ENCODE results near the gene DENND2A.
"Not testable (repeated sequence)": the region's sequence is repeated elsewhere in the genome, so short reads cannot be mapped to it uniquely, and the experiment has no call there.

Gene DENND2A

DNA sequence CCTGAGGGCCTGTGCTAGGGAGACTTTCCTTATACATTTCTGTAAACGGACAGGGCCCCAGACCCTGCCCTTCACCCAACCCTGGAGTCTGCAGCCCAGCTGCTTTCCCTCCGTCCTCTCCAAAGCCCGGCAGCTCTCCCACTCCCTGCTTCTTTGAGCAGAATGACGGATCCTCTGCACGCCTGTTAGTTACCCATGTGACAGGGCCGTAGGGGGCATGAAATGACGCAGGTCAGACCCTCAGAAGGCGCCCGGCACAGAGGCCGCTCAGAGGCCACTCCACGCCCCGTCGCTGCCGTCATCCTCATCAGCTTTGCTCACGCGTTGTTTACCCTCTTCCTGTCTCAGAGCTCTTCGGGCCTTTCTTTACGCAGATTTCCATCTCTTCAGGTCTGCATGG lies 101.2 kb downstream of the DENND2A start:
- Histone ChIP-seq H4K20me1 (ENCODE audit: insufficient read depth) (no peaks in the 10 kb centered on the region), H3K36me3 (ENCODE audit: insufficient read depth) (no peaks in the 10 kb centered on the region), H3K4me1 (ENCODE audit: low read depth, poor library complexity, severe bottlenecking) (no peaks in the 10 kb centered on the region), H3K27me3 (ENCODE audit: insufficient read depth, low read depth) (no peaks in the 10 kb centered on the region), H3K4me2 (no peak overlapping the region), H3K27ac (no peak overlapping the region), H3K9ac (no peak overlapping the region), H2AFZ (ENCODE audit: low read depth) (no peak overlapping the region), H3K4me3 (IDR thresholded peaks at IDR 0.05; ENCODE audit: insufficient read depth, low read depth, low read length) (no peak overlapping the region), H3K79me2 (ENCODE audit: insufficient read depth, low read depth) (no peaks in the 10 kb centered on the region)
- TF ChIP-seq, protein P1, sequence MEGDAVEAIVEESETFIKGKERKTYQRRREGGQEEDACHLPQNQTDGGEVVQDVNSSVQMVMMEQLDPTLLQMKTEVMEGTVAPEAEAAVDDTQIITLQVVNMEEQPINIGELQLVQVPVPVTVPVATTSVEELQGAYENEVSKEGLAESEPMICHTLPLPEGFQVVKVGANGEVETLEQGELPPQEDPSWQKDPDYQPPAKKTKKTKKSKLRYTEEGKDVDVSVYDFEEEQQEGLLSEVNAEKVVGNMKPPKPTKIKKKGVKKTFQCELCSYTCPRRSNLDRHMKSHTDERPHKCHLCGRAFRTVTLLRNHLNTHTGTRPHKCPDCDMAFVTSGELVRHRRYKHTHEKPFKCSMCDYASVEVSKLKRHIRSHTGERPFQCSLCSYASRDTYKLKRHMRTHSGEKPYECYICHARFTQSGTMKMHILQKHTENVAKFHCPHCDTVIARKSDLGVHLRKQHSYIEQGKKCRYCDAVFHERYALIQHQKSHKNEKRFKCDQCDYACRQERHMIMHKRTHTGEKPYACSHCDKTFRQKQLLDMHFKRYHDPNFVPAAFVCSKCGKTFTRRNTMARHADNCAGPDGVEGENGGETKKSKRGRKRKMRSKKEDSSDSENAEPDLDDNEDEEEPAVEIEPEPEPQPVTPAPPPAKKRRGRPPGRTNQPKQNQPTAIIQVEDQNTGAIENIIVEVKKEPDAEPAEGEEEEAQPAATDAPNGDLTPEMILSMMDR (conservative IDR thresholded peaks at IDR 0.05; ENCODE audit: low read depth, low read length) = no peak

DNA sequence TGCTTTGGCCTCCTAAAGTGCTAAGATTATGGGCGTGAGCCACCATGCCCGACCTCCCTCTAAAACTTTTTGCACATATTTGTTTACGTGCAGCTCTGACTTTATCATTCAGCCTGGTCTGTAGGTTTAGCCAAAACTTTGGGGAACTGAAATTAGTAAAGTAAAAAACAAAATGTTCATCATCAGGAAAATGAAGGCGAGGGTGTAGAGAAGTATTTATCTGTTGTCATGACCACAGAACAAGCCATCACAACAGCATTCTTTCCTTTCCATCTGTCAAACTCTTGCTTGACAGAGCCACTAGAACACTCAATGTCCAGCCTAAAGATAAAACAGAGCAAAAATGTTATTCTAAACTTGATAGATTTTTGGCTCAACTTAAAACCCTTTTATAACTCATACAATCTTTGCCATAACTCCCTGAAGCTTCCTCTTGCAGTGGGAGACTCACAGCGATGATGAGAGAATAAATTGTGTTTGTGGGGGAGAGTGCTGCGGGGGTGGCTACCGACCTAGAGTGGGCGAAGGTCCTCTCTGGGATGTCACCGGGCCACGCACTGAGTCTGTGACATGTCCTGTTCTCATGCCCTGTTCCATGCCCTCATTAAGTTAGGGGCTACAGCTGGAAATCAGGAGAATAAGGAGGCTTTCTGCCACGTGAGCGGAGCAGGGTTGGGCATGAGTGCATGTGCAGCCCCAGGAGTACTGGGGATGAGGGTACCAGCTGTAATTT lies 102.7 kb downstream of the DENND2A start:
- Histone ChIP-seq H3K4me3 (IDR thresholded peaks at IDR 0.05; ENCODE audit: insufficient read depth, low read depth, low read length) (no peak overlapping the region), H3K27ac (no peak overlapping the region), H3K79me2 (ENCODE audit: insufficient read depth, low read depth) (no peaks in the 10 kb centered on the region), H4K20me1 (ENCODE audit: insufficient read depth) (no peaks in the 10 kb centered on the region), H2AFZ (ENCODE audit: low read depth) (no peak overlapping the region), H3K4me2 (no peak overlapping the region), H3K9ac (no peak overlapping the region), H3K27me3 (ENCODE audit: insufficient read depth, low read depth) (no peaks in the 10 kb centered on the region), H3K4me1 (ENCODE audit: low read depth, poor library complexity, severe bottlenecking) (no peaks in the 10 kb centered on the region), H3K36me3 (ENCODE audit: insufficient read depth) (no peaks in the 10 kb centered on the region)
- TF ChIP-seq, protein P1 (conservative IDR thresholded peaks at IDR 0.05; ENCODE audit: low read depth, low read length) = no peak

DNA sequence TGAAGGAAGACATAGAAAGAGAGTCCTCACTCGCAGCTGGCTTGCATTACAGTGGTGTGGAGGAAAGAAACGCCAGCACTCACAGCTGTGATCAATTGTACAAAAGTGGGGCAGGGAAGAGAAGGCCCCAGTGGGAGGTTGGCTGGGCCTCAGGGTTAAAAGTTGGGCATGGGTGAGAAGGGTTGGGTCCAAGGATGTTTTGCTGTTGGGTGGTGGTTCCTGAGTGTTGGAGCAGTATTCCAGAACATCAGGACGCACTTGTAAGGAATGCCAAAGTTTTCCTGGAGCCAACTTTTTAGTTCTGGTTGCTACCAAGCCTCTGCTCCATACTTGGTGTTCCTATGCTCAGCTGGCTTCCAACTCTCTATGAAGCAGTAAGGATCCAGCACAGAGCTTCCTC lies 105.9 kb downstream of the DENND2A start:
- Histone ChIP-seq H3K4me2 (no peak overlapping the region), H3K9ac (no peak overlapping the region), H3K27ac (no peak overlapping the region), H3K27me3 (ENCODE audit: insufficient read depth, low read depth) (no peaks in the 10 kb centered on the region), H3K4me1 (ENCODE audit: low read depth, poor library complexity, severe bottlenecking) (no peaks in the 10 kb centered on the region), H3K4me3 (IDR thresholded peaks at IDR 0.05; ENCODE audit: insufficient read depth, low read depth, low read length) (no peak overlapping the region), H3K36me3 (ENCODE audit: insufficient read depth) (no peaks in the 10 kb centered on the region), H2AFZ (ENCODE audit: low read depth) (no peak overlapping the region), H3K79me2 (ENCODE audit: insufficient read depth, low read depth) (no peaks in the 10 kb centered on the region), H4K20me1 (ENCODE audit: insufficient read depth) (no peaks in the 10 kb centered on the region)
- TF ChIP-seq, protein P1 (conservative IDR thresholded peaks at IDR 0.05; ENCODE audit: low read depth, low read length) = no peak

DNA sequence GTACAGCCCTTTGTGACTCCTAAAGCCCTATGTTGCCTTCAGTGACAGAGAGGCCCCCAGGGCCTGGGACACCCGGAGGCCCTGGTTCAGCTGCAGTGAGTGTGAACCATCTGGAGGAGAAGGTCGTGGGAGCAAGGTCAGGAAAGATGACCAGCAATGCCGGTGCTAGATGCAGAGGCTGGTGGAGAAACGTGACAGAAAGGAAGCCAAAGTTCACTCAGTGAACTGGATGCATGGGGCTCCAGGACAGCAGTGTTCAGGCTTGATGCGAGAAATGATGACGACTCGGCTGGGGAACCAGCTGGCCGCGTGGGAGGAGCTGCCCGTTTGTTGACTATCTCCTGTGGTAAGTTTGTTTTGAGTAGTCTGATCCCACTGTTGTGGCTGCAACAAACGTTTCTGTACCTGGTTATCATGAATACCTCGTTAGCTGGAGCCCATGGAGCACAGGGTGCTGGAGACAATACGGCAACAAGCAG lies 107.2 kb downstream of the DENND2A start:
- Histone ChIP-seq H4K20me1 (ENCODE audit: insufficient read depth) (no peaks in the 10 kb centered on the region), H3K79me2 (ENCODE audit: insufficient read depth, low read depth) (no peaks in the 10 kb centered on the region), H3K4me2 (no peak overlapping the region), H3K27me3 (ENCODE audit: insufficient read depth, low read depth) (no peaks in the 10 kb centered on the region), H2AFZ (ENCODE audit: low read depth) (no peak overlapping the region), H3K36me3 (ENCODE audit: insufficient read depth) (no peaks in the 10 kb centered on the region), H3K4me3 (IDR thresholded peaks at IDR 0.05; ENCODE audit: insufficient read depth, low read depth, low read length) (no peak overlapping the region), H3K9ac (no peak overlapping the region), H3K27ac (no peak overlapping the region), H3K4me1 (ENCODE audit: low read depth, poor library complexity, severe bottlenecking) (no peaks in the 10 kb centered on the region)
- TF ChIP-seq, protein P1 (conservative IDR thresholded peaks at IDR 0.05; ENCODE audit: low read depth, low read length) = no peak

DNA sequence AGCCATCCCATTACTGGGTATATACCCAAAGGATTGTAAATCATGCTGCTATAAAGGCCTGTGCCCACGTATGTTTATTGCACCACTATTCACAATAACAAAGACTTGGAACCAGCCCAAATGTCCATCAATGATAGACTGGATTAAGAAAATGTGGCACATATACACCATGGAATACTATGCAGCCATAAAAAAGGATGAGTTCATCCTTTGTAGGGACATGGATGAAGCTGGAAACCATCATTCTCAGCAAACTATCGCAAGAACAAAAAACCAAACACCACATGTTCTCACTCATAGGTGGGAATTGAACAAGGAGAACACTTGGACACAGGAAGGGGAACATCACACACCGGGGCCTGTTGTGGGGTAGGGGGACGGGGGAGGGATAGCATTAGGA lies 111.2 kb downstream of the DENND2A start:
- H3K27me3 ChIP-seq (ENCODE audit: insufficient read depth, low read depth); H3K9ac ChIP-seq; H2AFZ ChIP-seq (ENCODE audit: low read depth); H3K4me3 ChIP-seq (IDR thresholded peaks at IDR 0.05; ENCODE audit: insufficient read depth, low read depth, low read length); H3K36me3 ChIP-seq (ENCODE audit: insufficient read depth); H4K20me1 ChIP-seq (ENCODE audit: insufficient read depth); H3K27ac ChIP-seq; H3K79me2 ChIP-seq (ENCODE audit: insufficient read depth, low read depth); H3K4me2 ChIP-seq: not testable (repeated sequence)
- peaks cover 11% of the 10 kb centered on the region for H3K4me1 ChIP-seq (ENCODE audit: low read depth, poor library complexity, severe bottlenecking)

Measured in KMS-11 (cell line).